NT2/D1 (cell line): Measurements from ENCODE around the gene ITGA2B.

Experiments used
- YY1 ChIP-seq: IDR thresholded peaks from 2 replicates; pipeline ENCODE4 v1.6.1; 2011; ENCODE audit not compliant: insufficient read length, insufficient read depth
- ZNF274 ChIP-seq: IDR thresholded peaks from 2 replicates; pipeline ENCODE4 v1.6.1; 2011; ENCODE audit warnings: mild to moderate bottlenecking, low read depth, low read length

DNA sequence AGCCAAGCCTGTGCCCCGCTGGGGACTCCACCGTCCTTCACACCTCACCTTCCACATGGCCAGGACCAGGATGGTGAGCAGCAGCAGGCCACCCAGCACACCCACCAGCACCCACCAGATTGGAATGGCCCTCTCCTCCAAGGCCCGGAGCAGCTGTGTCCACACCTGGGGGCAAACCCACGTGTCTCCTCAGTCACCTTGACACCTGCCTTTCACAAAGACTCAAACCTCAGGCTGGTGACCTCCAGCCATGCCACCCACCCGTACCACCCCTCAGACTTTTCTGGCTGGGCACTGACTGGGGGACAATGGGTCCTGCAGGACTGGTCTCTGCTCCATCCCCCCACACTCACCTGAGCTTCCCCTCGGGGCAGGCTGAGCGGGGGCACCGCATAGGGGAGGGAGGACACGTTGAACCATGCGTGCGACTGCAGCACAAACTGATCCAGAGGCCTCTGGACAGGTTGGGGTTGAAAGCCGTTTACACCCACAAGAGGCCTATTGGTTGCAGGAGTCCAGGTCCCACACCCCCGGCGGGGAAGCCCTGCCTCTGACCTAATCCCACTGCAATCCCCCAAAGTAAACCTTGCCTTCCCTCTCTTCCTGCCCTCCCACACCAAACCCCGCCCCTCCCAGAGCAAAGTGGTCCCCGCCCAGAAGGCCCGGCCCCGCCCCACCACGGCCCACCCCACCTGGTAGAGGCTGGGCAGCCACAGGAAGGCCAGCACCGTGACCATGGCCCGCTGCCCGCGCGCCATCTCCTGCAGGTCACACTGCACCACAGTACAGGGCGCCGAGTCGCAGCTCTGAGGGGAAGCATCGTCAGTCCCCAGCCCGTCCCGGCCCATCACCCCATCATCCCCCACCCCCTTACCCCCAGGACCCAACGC is 14.9 kb downstream of the ITGA2B start:
- TF ChIP-seq YY1 = no peak
- TF ChIP-seq ZNF274 = no peak
